Motor neuron (in vitro differentiated cells): Measurements from ENCODE around the gene C17orf107. TPM values are rescaled to one million over a fixed set of nuclear protein-coding genes. Genes with fewer than 3 reads are reported as not detected.
A peak's percentile ranks its signal among the peaks of the same experiment; 100 is the strongest.

Experiments
- ATAC-seq, 8 experiments: fragments of 200-7000 bp; cut with Tn5 transposase; replicated peaks in 6 of 8; 2 replicates each; pipeline ENCODE4 v1.8.0; 2021; ENCODE audit warnings: mild to moderate bottlenecking in 8 of 8, moderate library complexity in 8 of 8
- H3K27ac ChIP-seq, 2 donors: fragments of 250-450 bp; sonication (Bioruptor Pico); 2 replicates each; pipeline ENCODE4 v1.9.0; 2021; ENCODE audit warnings: antibody characterized with exemption in 2 of 2, mild to moderate bottlenecking in 2 of 2, moderate library complexity in 1 of 2
- H3K4me1 ChIP-seq, 2 donors: fragments of 250-450 bp; sonication (Bioruptor Pico); replicated peaks in 1 of 2; 2 replicates each; pipeline ENCODE4 v1.6.1; 2021; ENCODE audit warnings: antibody characterized with exemption in 2 of 2, mild to moderate bottlenecking in 2 of 2, moderate library complexity in 1 of 2
- H3K4me3 ChIP-seq, 5 donors: fragments of 250-450 bp; sonication (Bioruptor Pico); 2 replicates each; pipeline ENCODE4 v1.9.0; 2021; ENCODE audit warnings: antibody characterized with exemption in 5 of 5, mild to moderate bottlenecking in 5 of 5, moderate library complexity in 4 of 5
- WGBS, 10 experiments: fragments of 450-650 bp; shearing (Covaris generic); methylation state at CpG; one replicate each; pipeline ENCODE4 v1.0.0; 2022; 5-methylcytosine and 5-hydroxymethylcytosine counted together
- in situ Hi-C, 9 experiments: fragments of 400-800 bp; cut with MboI; loops; one replicate each; pipeline ENCODE4 v1.15.0; 2021; ENCODE audit warnings: low sequenced_read_pairs in 9 of 9, low pct_unique_long_range_greater_than_20kb in 2 of 9; ENCODE audit not compliant: unreplicated experiment in 9 of 9
- total RNA-seq, 8 experiments: library from RNA; unstranded; fragments of 300-600 nt; gene quantifications; 2 replicates each; pipeline versions ENCODE4 v1.2.3 to v1.2.4, GENCODE V29; 2022

The C17orf107 gene
- total RNA-seq, 8 experiments from 2014 or later = 0.36 to 21.3 (median 3.4) TPM

DNA sequence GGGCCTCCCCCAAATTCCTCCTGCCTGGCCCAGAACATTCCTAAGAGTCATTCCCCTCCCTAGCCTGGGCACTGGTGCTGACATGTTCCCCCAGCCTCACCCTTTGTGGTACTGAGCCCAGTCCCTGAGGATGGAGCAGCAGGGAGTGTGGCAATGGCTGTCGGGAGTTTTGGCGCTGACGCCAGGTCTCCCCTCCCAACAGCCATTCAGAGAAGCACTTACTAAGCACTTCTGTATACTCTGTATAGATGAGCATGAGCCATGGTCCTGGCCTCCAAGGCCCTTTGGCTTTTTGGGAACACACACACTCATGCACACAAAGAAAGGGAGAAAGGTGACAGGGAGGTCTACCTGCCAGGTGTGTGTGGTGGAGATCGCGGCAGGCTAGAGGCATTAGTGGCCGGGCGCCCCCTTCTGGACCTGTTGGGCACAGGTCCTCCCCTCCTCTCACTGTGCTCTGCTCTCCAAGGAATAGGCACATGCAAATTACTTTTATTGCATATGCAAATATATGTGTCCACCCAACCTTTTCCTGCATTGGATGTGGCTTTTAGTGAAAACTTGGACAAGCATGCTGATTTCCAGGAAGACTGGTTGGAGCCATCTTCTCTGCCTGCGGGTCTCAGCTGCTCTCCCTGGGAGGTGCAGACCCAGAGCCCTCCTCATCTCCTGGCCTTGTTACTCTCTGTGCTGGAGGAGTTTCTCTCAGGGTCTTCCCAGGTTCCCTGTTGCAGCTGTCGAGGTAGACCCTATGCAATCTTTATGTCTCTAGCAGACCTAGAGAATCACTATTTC is 17.4 kb upstream of the C17orf107 start:
- peak; percentile 62 to 99 (median 80) for ATAC-seq
- no peak overlapping the region for H3K4me3 ChIP-seq
- no peak overlapping the region for H3K27ac ChIP-seq
- no peaks in the 10 kb centered on the region for H3K4me1 ChIP-seq
- WGBS, 10 experiments = 0 to 100% (median 82%) methylated on average over 1 to 5 of the region's 9 CpGs; no CpG with 5 or more reads in 3 of the 10 experiments
- in situ Hi-C loops = loop anchor here in 3 of 9 experiments (25.0 kb wide), 3 partner anchors 95 to 170 kb away; partner anchors contain the start of genes ARRB2 (in 1 of the 3), CXCL16 (in 1 of the 3), GLTPD2 (in 1 of the 3) and MED11 (in 1 of the 3)

DNA sequence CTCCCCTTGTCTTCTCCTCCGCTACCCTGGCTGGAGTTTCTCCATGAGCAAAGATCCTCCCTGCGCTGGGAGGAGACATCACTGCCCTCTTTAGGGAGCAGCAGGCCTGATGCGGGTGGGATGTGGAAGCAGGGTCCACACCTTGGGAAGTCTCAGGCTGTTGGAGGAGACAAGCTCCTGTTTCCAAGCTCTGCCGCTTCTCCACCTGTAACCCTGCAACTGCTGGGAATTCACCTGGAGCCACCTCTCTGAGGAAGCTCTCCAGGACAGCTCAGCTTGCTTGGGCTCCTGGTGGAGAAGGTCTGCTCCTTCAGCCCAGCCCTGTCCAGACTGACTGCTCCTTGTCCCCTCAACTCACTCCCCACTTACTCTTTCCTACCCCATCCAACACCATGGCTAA is 14.8 kb upstream of the C17orf107 start:
- 100% methylated on average over 1 of the region's 4 CpGs; no CpG with 5 or more reads in 9 of the 10 experiments for WGBS, 10 experiments
- in situ Hi-C loops = loop anchor here in 3 of 9 experiments (25.0 kb wide), 3 partner anchors 97 to 172 kb away; partner anchors contain the start of genes ARRB2 (in 1 of the 3), CXCL16 (in 1 of the 3), GLTPD2 (in 1 of the 3) and MED11 (in 1 of the 3)
- Histone ChIP-seq H3K27ac (no peak overlapping the region), H3K4me3 (no peak overlapping the region), H3K4me1 (no peaks in the 10 kb centered on the region)
- no peak for ATAC-seq

DNA sequence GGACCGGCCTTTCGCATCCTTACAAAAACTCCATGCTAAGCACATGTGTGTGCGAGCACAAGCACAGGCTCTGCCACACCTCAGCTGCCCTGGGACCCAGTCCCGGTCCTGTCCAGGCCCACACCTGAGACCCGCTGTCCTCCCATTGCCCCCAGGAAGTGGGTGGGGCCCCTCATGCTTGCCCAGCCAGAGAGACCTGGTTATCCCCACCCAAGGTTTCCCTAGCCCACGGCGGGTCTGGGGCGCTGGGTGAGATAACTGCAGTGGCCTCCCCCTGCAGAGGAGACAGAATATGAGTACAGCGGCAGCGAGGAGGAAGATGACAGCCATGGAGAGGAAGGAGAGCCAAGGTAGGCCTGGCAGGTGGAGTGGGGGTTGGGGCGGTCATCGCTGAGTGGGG is 12.5 kb upstream of the C17orf107 start:
- WGBS, 10 experiments = 97 to 100% (median 100%) methylated on average over 2 to 7 of the region's 12 CpGs; no CpG with 5 or more reads in 6 of the 10 experiments
- no peak for ATAC-seq
- in situ Hi-C loops = loop anchor here in 3 of 9 experiments (25.0 kb wide), 3 partner anchors 100 to 175 kb away; partner anchors contain the start of genes ARRB2 (in 1 of the 3), CXCL16 (in 1 of the 3), GLTPD2 (in 1 of the 3) and MED11 (in 1 of the 3)
- H3K4me1 ChIP-seq = no peaks in the 10 kb centered on the region
- no peak overlapping the region for H3K4me3 ChIP-seq
- no peak overlapping the region for H3K27ac ChIP-seq

DNA sequence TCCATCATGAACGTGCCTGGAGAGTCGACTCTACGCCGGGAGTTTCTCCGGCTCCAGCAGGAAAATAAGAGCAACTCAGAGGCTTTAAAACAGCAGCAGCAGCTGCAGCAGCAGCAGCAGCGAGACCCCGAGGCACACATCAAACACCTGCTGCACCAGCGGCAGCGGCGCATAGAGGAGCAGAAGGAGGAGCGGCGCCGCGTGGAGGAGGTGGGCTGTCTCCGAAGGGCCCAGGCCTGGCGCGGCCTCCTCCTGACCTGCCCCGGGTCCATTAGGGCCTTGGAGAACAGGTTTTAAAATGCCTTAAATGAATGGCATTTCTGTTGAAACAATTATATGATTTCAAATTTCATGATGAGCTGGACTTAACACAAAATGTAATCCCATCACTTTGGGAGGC is 11.8 kb upstream of the C17orf107 start:
- ATAC-seq = no peak
- Histone ChIP-seq H3K27ac (no peak overlapping the region), H3K4me3 (no peak overlapping the region), H3K4me1 (no peaks in the 10 kb centered on the region)
- in situ Hi-C loops = loop anchor here in 3 of 9 experiments (25.0 kb wide), 3 partner anchors 100 to 175 kb away; partner anchors contain the start of genes ARRB2 (in 1 of the 3), CXCL16 (in 1 of the 3), GLTPD2 (in 1 of the 3) and MED11 (in 1 of the 3)
- WGBS, 10 experiments = 47 to 100% (median 97%) methylated on average over 2 to 12 of the region's 18 CpGs; no CpG with 5 or more reads in 3 of the 10 experiments

DNA sequence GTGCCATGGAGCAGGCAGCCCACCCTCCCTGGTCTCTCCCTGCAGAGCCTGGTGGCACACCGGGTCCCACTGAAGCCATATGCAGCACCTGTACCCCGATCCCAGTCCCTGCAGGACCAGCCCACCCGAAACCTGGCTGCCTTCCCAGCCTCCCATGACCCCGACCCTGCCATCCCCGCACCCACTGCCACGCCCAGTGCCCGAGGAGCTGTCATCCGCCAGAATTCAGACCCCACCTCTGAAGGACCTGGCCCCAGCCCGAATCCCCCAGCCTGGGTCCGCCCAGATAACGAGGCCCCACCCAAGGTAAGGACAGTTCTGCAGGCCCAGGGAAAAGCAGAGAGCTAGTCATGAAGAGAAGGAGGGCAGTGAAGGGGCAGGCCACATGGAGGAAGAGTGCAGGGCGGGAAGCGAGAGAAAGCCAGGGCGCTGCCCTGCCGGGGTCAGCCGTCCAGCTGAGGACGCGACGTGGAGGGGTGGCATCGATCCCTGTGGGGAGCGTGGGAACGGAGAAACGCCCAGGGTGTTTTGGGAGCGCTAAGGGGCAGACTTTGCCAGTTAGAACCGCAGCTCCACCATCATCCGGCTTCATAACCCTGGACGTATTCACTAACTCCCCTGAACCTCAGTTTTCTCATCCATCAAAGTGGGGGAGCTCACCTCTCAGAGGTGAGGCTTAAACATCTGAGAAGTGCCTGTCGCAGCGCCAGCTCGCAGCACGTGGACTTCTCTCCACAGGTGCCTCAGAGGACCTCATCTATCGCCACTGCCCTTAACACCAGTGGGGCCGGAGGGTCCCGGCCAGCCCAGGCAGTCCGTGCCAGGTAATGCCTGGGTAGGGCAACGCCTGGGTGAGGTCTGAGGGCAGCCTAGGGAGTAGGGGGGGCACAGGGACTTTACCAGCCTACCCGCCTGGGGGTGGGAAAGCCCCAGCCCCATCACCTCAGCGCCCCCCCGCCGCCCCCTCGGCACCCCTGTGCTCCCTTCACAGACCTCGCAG is 7.6 kb upstream of the C17orf107 start:
- Histone ChIP-seq H3K4me3 (no peak overlapping the region), H3K4me1 (no peaks in the 10 kb centered on the region), H3K27ac (no peak overlapping the region)
- WGBS, 10 experiments = 83 to 100% (median 91%) methylated on average over 1 to 7 of the region's 42 CpGs; no CpG with 5 or more reads in 6 of the 10 experiments
- in situ Hi-C loops = loop anchor here in 3 of 9 experiments (25.0 kb wide), 3 partner anchors 104 to 179 kb away; partner anchors contain the start of genes ARRB2 (in 1 of the 3), CXCL16 (in 1 of the 3), GLTPD2 (in 1 of the 3) and MED11 (in 1 of the 3)
- ATAC-seq = peak in 1 of 8 experiments; percentile 14

DNA sequence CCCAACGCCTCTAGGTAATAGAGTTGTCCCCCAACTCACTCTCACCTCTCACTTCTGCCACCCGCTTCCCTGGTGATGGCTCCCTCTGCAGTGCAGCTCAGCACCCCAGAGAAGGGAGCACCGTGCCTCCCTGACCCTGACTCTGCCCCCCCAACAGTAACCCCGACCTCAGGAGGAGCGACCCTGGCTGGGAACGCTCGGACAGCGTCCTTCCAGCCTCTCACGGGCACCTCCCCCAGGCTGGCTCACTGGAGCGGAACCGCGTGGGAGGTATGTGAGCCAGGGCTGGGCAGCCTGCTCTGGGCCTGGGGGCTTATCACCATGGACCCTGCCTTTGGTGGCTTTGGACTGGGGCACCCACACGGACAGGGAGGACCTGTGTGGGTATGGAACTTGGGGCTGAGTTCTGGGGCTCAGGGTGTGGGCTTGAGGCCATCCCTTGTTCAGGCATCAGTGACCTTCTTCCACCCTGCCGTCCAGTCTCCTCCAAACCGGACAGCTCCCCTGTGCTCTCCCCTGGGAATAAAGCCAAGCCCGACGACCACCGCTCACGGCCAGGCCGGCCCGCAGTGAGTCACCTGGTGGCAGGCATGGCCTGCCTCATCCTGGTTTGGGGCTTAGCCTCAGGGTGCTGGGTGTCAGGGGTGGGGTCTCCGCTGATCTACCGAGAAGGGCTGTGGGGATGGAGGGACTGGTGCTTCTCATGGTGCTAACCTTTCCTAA is 6.7 kb upstream of the C17orf107 start:
- Histone ChIP-seq H3K4me3 (no peak overlapping the region), H3K4me1 (peaks cover 0 to 5% of the 10 kb centered on the region in 2 donors), H3K27ac (no peak overlapping the region)
- ATAC-seq = no peak
- 60 to 100% (median 88%) methylated on average over 1 to 8 of the region's 23 CpGs; no CpG with 5 or more reads in 6 of the 10 experiments for WGBS, 10 experiments
- in situ Hi-C loops = loop anchor here in 3 of 9 experiments (25.0 kb wide), 3 partner anchors 105 to 180 kb away; partner anchors contain the start of genes ARRB2 (in 1 of the 3), CXCL16 (in 1 of the 3), GLTPD2 (in 1 of the 3) and MED11 (in 1 of the 3)

DNA sequence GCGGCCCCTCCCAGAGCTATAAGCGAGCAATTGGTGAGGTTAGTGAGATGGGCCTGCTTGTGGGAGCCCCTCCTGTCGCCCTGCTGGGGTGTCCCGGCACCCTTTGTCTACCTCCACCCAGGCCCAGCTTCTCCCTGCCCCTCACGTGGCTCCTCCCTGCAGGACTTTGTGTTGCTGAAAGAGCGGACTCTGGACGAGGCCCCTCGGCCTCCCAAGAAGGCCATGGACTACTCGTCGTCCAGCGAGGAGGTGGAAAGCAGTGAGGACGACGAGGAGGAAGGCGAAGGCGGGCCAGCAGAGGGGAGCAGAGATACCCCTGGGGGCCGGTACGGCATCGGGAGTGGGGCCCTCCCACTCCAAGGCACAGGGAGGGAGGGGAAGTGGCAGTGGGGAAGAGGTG is 6.1 kb upstream of the C17orf107 start:
- H3K27ac ChIP-seq = no peak overlapping the region
- no peak for ATAC-seq
- 87 to 100% (median 100%) methylated on average over 2 to 4 of the region's 18 CpGs; no CpG with 5 or more reads in 6 of the 10 experiments for WGBS, 10 experiments
- H3K4me3 ChIP-seq = no peak overlapping the region
- in situ Hi-C loops = loop anchor here in 3 of 9 experiments (25.0 kb wide), 3 partner anchors 106 to 181 kb away; partner anchors contain the start of genes ARRB2 (in 1 of the 3), CXCL16 (in 1 of the 3), GLTPD2 (in 1 of the 3) and MED11 (in 1 of the 3)
- peaks cover 0 to 9% of the 10 kb centered on the region in 2 donors for H3K4me1 ChIP-seq

DNA sequence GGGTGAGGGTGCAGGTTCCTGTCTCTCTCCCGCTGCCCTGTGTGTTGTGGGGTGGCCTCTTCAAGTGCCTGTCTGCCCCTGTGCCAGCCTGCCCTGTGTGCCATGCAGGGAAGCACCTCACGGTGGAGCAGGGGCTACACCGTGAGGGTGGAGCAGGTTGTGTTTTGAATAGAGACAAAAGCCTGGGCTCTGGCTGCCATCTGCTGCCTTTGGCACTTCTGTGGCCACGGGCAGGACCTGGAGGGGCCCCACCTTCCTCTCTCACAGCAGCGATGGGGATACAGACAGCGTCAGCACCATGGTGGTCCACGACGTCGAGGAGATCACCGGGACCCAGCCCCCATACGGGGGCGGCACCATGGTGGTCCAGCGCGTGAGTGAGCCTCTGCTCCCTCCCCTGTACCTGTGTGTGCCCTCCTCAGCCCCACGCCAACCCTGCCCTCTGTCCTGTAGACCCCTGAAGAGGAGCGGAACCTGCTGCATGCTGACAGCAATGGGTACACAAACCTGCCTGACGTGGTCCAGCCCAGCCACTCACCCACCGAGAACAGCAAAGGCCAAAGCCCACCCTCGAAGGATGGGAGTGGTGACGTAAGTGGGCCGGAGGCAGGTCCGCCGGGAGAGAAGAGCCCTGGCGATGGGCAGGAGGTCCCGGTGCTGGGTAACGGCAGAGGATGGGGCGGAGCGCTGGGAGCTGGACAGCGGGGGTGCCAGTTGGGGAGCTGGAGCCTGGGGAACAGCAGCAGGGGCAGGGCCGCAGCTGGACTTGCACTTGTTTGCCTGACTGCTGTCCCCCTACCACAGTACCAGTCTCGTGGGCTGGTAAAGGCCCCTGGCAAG is 5.4 kb upstream of the C17orf107 start:
- no peak overlapping the region for H3K4me3 ChIP-seq
- in situ Hi-C loops = loop anchor here in 3 of 9 experiments (25.0 kb wide), 3 partner anchors 107 to 182 kb away; partner anchors contain the start of genes ARRB2 (in 1 of the 3), CXCL16 (in 1 of the 3), GLTPD2 (in 1 of the 3) and MED11 (in 1 of the 3)
- H3K27ac ChIP-seq = no peak overlapping the region
- ATAC-seq = no peak
- WGBS, 10 experiments = 90 to 100% (median 93%) methylated on average over 1 to 11 of the region's 31 CpGs; no CpG with 5 or more reads in 4 of the 10 experiments
- peaks cover 6 to 16% of the 10 kb centered on the region in 2 donors for H3K4me1 ChIP-seq

DNA sequence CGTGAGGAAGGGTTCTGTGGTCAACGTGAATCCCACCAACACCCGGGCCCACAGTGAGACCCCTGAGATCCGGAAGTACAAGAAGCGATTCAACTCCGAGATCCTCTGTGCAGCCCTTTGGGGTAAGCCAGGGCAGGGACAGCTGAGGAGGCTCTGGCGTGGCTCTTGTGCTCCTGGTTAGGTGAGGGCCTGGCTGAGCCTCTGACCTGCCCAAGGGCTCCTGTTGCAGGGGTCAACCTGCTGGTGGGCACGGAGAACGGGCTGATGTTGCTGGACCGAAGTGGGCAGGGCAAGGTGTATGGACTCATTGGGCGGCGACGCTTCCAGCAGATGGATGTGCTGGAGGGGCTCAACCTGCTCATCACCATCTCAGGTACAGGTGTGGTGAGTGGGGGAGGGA is 4.2 kb upstream of the C17orf107 start:
- 87 to 100% (median 88%) methylated on average over 1 to 13 of the region's 13 CpGs; no CpG with 5 or more reads in 7 of the 10 experiments for WGBS, 10 experiments
- H3K4me1 ChIP-seq = peaks cover 7 to 18% of the 10 kb centered on the region in 2 donors
- in situ Hi-C loops = loop anchor here in 3 of 9 experiments (25.0 kb wide), 3 partner anchors 108 to 183 kb away; partner anchors contain the start of genes ARRB2 (in 1 of the 3), CXCL16 (in 1 of the 3), GLTPD2 (in 1 of the 3) and MED11 (in 1 of the 3)
- no peak overlapping the region for H3K4me3 ChIP-seq
- H3K27ac ChIP-seq = no peak overlapping the region
- ATAC-seq = no peak

DNA sequence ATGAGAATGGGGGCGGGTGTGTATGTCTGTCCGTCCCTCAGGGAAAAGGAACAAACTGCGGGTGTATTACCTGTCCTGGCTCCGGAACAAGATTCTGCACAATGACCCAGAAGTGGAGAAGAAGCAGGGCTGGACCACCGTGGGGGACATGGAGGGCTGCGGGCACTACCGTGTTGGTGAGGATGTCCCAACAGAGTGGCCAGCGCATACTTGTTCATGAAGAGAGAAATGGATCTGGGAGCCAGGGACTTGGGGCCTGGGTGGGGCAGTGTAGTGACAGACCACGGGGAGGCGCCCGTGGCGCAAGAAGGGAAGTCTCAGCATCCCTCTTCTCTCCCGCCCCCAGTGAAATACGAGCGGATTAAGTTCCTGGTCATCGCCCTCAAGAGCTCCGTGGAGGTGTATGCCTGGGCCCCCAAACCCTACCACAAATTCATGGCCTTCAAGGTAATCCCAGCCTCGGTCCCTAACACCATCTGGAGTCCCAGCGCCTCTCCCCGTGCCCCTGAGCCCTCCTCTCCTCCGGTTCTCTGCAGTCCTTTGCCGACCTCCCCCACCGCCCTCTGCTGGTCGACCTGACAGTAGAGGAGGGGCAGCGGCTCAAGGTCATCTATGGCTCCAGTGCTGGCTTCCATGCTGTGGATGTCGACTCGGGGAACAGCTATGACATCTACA is 3.5 kb upstream of the C17orf107 start:
- in situ Hi-C loops = loop anchor here in 3 of 9 experiments (25.0 kb wide), 3 partner anchors 108 to 183 kb away; partner anchors contain the start of genes ARRB2 (in 1 of the 3), CXCL16 (in 1 of the 3), GLTPD2 (in 1 of the 3) and MED11 (in 1 of the 3)
- 80 to 90% (median 81%) methylated on average over 2 to 13 of the region's 27 CpGs; no CpG with 5 or more reads in 7 of the 10 experiments for WGBS, 10 experiments
- ATAC-seq = no peak
- H3K4me3 ChIP-seq = no peak overlapping the region
- H3K4me1 ChIP-seq = peaks cover 7 to 18% of the 10 kb centered on the region in 2 donors
- no peak overlapping the region for H3K27ac ChIP-seq
